Fibroblast of lung (primary cell): ENCODE data around the gene TTC23. TPM values are rescaled to one million over a fixed set of nuclear protein-coding genes. Genes with fewer than 3 reads are reported as not detected.
A peak's percentile ranks its signal among the peaks of the same experiment; 100 is the strongest.

ENCODE experiments used
- DNase-seq, 2 donors: peaks; one replicate each; pipeline versions ENCODE4 v3.0.0 to v3.0.0-alpha.2; 2010; ENCODE audit warnings: low read depth in 2 of 2
- H2AFZ ChIP-seq: 2 replicates; pipeline ENCODE4 v1.5.1; 2012; ENCODE audit warnings: low read length, control low read depth, inconsistent platforms
- H3K27ac ChIP-seq: 2 replicates; pipeline ENCODE4 v1.5.1; 2011; ENCODE audit warnings: low read length, control low read depth; ENCODE audit not compliant: insufficient read depth
- H3K27me3 ChIP-seq: 2 replicates; pipeline ENCODE4 v1.5.1; 2011; ENCODE audit warnings: mild to moderate bottlenecking, low read length; ENCODE audit not compliant: control insufficient read depth, insufficient read depth
- H3K36me3 ChIP-seq: 2 replicates; pipeline ENCODE4 v1.5.1; 2011; ENCODE audit warnings: low read length; ENCODE audit not compliant: control insufficient read depth, insufficient read depth
- H3K4me1 ChIP-seq: 2 replicates; pipeline ENCODE4 v1.5.1; 2011; ENCODE audit warnings: low read length; ENCODE audit not compliant: control insufficient read depth, insufficient read depth; ENCODE audit errors: extremely low read depth
- H3K4me2 ChIP-seq: 2 replicates; pipeline ENCODE4 v1.5.1; 2011; ENCODE audit warnings: low read length, control low read depth; ENCODE audit not compliant: insufficient read depth; ENCODE audit errors: extremely low read depth
- H3K4me3 ChIP-seq, 4 experiments: fragments of 200-600 bp in 1 of 4; sonication (generic) in 1 of 4; replicated peaks in 1 of 4; 2 replicates each; pipeline ENCODE4 v1.5.1; 2011 to 2016; ENCODE audit warnings: low read length in 4 of 4, low read depth in 3 of 4, mild to moderate bottlenecking in 3 of 4, control low read depth in 2 of 4, inconsistent platforms in 1 of 4, mixed read lengths in 1 of 4; ENCODE audit not compliant: insufficient read depth in 1 of 4; ENCODE audit errors: control extremely low read depth in 1 of 4
- H3K79me2 ChIP-seq: 2 replicates; pipeline ENCODE4 v1.5.1; 2012; ENCODE audit warnings: mild to moderate bottlenecking, low read length, inconsistent platforms; ENCODE audit not compliant: control insufficient read depth, insufficient read depth
- H3K9ac ChIP-seq: 2 replicates; pipeline ENCODE4 v1.5.1; 2011; ENCODE audit warnings: mild to moderate bottlenecking, low read length, control low read depth; ENCODE audit not compliant: insufficient read depth
- H3K9me3 ChIP-seq: 2 replicates; pipeline ENCODE4 v1.5.1; 2012; ENCODE audit warnings: low read depth, low read length; ENCODE audit not compliant: control insufficient read depth, insufficient read depth
- H4K20me1 ChIP-seq: 2 replicates; pipeline ENCODE4 v1.5.1; 2011; ENCODE audit warnings: low read length; ENCODE audit not compliant: control insufficient read depth, insufficient read depth; ENCODE audit errors: extremely low read depth
- CTCF ChIP-seq, 2 donors: IDR thresholded peaks in 1 of 2; conservative IDR thresholded peaks in 1 of 2; 1 replicate in 1 of 2; 2 replicates in 1 of 2; pipeline ENCODE4 v1.5.1; 2011 to 2012; ENCODE audit warnings: low read length in 2 of 2, control low read depth in 1 of 2, inconsistent platforms in 1 of 2, low read depth in 1 of 2, mild to moderate bottlenecking in 1 of 2
- EZH2 ChIP-seq: IDR thresholded peaks from 2 replicates; pipeline ENCODE4 v1.5.1; 2012; ENCODE audit warnings: low read length, control low read depth, mild to moderate bottlenecking; ENCODE audit errors: missing control alignments
- polyA plus RNA-seq, 2 donors: library from polyadenylated mRNA; depleted of rRNA in 1 of 2; stranded (reverse) in 1 of 2; unstranded in 1 of 2; fragments of >200 nt; gene quantifications; 2 replicates each; pipeline ENCODE4 v1.2.1, GENCODE V29; 2011 to 2012; ENCODE audit warnings: missing spikeins in 1 of 2
- total RNA-seq: library from RNA; depleted of rRNA; stranded (reverse); fragments of >200 nt; gene quantifications from 2 replicates; pipeline ENCODE4 v1.2.1, GENCODE V29; 2014

Gene TTC23
- total and polyA plus RNA-seq, 2 donors (not counting 1 experiment from before 2014, with no cell fraction given) = 3.5 to 30.4 TPM

GRCh38 chr15:99244306-99244705, 5.1 kb downstream of the TTC23 start:
- Histone ChIP-seq H3K4me1 (no peaks in the 10 kb centered on the region), H3K27me3 (no peaks in the 10 kb centered on the region), H3K79me2 (peaks cover 16% of the 10 kb centered on the region), H3K9me3 (no peaks in the 10 kb centered on the region), H3K9ac (no peak overlapping the region), H3K27ac (no peak overlapping the region), H3K4me2 (no peak overlapping the region), H4K20me1 (no peaks in the 10 kb centered on the region), H3K36me3 (no peaks in the 10 kb centered on the region), H3K4me3 (no peak overlapping the region), H2AFZ (no peak overlapping the region)
- DNase-seq = no peak
- TF ChIP-seq EZH2 (no peak), CTCF (conservative IDR thresholded peaks at IDR 0.05 in 1 of 2, IDR thresholded peaks at IDR 0.05 in 1 of 2; ENCODE audit: low read depth in 1 of 2, low read length in 2 of 2) (no peak)

DNA sequence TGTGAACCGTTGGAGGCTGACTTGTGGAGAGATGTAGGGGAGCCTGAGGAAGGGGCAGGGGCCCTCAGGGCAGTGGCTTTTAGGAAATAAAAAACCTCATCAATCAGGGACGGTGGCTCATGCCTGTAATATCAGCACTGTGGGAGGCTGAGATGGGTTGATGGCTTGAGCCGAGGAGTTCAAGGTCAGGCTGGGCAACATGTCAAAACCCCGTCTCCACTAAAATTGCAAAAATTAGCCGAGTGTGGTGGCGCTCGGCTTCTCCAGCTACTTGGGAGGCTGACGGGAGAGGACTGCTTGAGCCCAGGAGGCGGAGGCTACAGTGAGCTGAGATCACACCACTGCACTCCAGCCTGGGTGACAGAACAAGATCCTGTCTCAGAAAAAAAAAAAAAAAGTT, 7.6 kb downstream of the TTC23 start:
- Histone ChIP-seq H3K27ac (no peak overlapping the region), H3K27me3 (no peaks in the 10 kb centered on the region), H3K4me3 (no peak overlapping the region), H3K9me3 (no peaks in the 10 kb centered on the region), H3K36me3 (no peaks in the 10 kb centered on the region), H3K4me1 (peaks cover 2% of the 10 kb centered on the region), H2AFZ (no peak overlapping the region), H3K9ac (no peak overlapping the region), H3K79me2 (peaks cover 4% of the 10 kb centered on the region), H4K20me1 (no peaks in the 10 kb centered on the region), H3K4me2 (no peak overlapping the region)
- no peak for DNase-seq
- no peak for TF ChIP-seq EZH2
- TF ChIP-seq CTCF (conservative IDR thresholded peaks at IDR 0.05 in 1 of 2, IDR thresholded peaks at IDR 0.05 in 1 of 2; ENCODE audit: low read depth in 1 of 2, low read length in 2 of 2) = no peak

- peaks cover 2% of the 10 kb centered on the region for H3K79me2 ChIP-seq
- H3K9me3 ChIP-seq = no peaks in the 10 kb centered on the region
- no peak overlapping the region for H2AFZ ChIP-seq
- H3K4me3 ChIP-seq = no peak overlapping the region
- H4K20me1 ChIP-seq = no peaks in the 10 kb centered on the region
- no peak overlapping the region for H3K9ac ChIP-seq
- peaks cover 2% of the 10 kb centered on the region for H3K4me1 ChIP-seq
- no peak overlapping the region for H3K4me2 ChIP-seq
- no peak for TF ChIP-seq CTCF (conservative IDR thresholded peaks at IDR 0.05 in 1 of 2, IDR thresholded peaks at IDR 0.05 in 1 of 2; ENCODE audit: low read depth in 1 of 2, low read length in 2 of 2)
- TF ChIP-seq EZH2 = no peak
- peak in 1 of 2 donors; percentile 27 for DNase-seq
- H3K27me3 ChIP-seq = no peaks in the 10 kb centered on the region
- H3K27ac ChIP-seq = no peak overlapping the region
- H3K36me3 ChIP-seq = peaks cover 1% of the 10 kb centered on the region
These were observed 9.7 kb downstream of the TTC23 start for GRCh38 chr15:99239545-99240198.
